Muscle of leg (tissue), 11 donors: Measurements from ENCODE around the gene SFTPA1. TPM values are rescaled to one million over a fixed set of nuclear protein-coding genes. Genes with fewer than 3 reads are reported as not detected.
"Not testable (repeated sequence)": the region's sequence is repeated elsewhere in the genome, so short reads cannot be mapped to it uniquely, and the experiment has no call there.

ENCODE experiments used
- DNase-seq: peaks from one replicate; pipeline ENCODE4 v3.0.0; 2013
- H3K27ac ChIP-seq: one replicate; pipeline ENCODE4 v1.5.1; 2013; ENCODE audit warnings: mild to moderate bottlenecking, low read length, control low read depth
- H3K27me3 ChIP-seq: one replicate; pipeline ENCODE4 v1.6.1; 2013; ENCODE audit warnings: low read length; ENCODE audit not compliant: control insufficient read depth, insufficient read depth
- H3K36me3 ChIP-seq: one replicate; pipeline ENCODE4 v1.6.1; 2013; ENCODE audit warnings: low read length; ENCODE audit not compliant: control insufficient read depth, insufficient read depth
- H3K4me1 ChIP-seq: one replicate; pipeline ENCODE4 v1.6.1; 2013; ENCODE audit warnings: low read length; ENCODE audit not compliant: control insufficient read depth, insufficient read depth
- H3K4me3 ChIP-seq: one replicate; pipeline ENCODE4 v1.5.1; 2013; ENCODE audit warnings: low read length, control low read depth
- H3K9me3 ChIP-seq: replicated peaks from 2 replicates; pipeline ENCODE4 v1.6.1; 2013; ENCODE audit warnings: low read depth, low read length; ENCODE audit not compliant: control insufficient read depth
- WGBS: methylation state at CpG from one replicate; pipeline ENCODE4 v1.1.5; 2013; ENCODE audit warnings: missing lambda C conversion rate; ENCODE audit not compliant: insufficient coverage; 5-methylcytosine and 5-hydroxymethylcytosine counted together
- polyA plus RNA-seq, 8 donors: library from polyadenylated mRNA; unstranded; fragments of 120-200 nt; gene quantifications; one replicate each; pipeline versions ENCODE4 v1.2.1 to v1.2.3, GENCODE V29; 2013; ENCODE audit warnings: inconsistent platforms in 1 of 8, low replicate concordance in 1 of 8; ENCODE audit not compliant: insufficient read length in 8 of 8, insufficient read depth in 1 of 8
- total RNA-seq: library from RNA; stranded (reverse); fragments of 120-200 nt; gene quantifications from one replicate; pipeline ENCODE4 v1.2.4, GENCODE V29; 2013

The SFTPA1 gene
- total and polyA plus RNA-seq, 9 donors = 3.1 TPM; not detected in 8

DNA sequence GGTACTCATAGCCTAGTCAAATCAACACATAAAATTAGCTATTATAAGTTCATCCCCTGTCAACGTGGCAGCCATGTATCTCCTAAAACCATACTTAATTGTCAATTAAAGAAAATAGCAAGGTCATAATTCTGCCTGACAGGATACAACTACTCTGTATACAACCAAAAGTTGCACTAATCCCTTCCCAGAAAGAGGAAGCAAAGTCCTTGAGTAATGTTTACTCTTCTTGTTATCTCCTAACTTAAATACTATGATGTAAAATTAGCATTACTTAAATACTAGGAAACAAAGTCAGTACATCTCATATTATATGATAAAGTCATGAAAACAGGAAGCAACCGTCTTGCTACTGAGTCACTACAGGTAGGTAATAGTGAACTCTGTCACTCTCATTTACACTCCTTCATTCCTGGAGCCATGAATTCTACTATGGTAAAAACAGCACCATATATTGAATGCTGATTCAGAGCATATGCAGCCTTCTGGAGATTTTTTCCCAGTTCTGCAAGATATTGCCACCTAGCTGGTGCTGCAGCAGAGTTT, 26.0 kb downstream of the SFTPA1 start:
- not testable (repeated sequence) for H3K36me3 ChIP-seq, H3K4me1 ChIP-seq, H3K9me3 ChIP-seq, DNase-seq, H3K27me3 ChIP-seq, H3K27ac ChIP-seq, H3K4me3 ChIP-seq
- 67% methylated on average over 1 of the region's 2 CpGs for WGBS

DNA sequence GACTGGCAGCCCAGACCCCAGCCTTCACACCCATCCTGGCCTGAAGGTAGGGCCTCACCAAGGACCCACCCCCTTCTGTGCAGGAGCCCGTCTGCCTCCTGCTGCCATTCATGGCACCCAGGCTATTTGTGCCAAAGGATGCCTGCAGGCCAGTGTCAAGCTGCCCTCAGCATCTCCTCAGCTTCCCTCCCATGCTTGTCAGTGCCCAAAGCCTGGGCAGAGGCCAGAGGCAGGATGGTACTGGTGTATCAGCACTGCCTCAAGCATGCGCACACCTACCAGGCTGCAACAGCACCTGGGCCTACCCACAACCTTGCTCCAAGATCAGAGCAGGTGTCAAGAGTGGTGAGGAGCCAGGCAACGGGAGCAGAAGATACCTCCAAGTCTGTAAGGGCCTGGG, 27.6 kb downstream of the SFTPA1 start:
- Histone ChIP-seq H3K27ac (no peak overlapping the region), H3K4me1 (no peaks in the 10 kb centered on the region), H3K36me3 (no peaks in the 10 kb centered on the region), H3K9me3 (no peaks in the 10 kb centered on the region), H3K4me3 (no peak overlapping the region), H3K27me3 (no peaks in the 10 kb centered on the region)
- 73% methylated on average over 2 of the region's 3 CpGs for WGBS
- no peak for DNase-seq

DNA sequence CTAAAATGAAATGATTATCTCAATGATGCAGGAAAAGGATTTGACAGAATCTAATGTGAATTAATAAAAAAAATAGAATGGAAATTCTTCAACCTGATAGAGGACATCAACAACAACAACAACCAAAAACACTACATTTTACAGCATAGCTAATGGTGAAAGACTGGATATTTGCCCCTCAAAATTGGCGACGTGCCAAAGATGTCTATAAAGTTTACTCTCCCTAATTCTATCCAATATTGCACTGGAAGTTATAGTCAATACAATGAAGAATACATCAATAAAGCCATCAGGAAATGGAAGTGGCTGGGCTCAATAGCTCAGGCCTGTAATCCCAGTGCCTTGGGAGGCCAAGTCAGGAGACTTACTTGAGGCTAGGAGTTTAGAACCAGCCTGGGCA, 42.0 kb downstream of the SFTPA1 start:
- WGBS = no CpG with 5 or more reads among the region's 2 CpGs
- not testable (repeated sequence) for H3K36me3 ChIP-seq, DNase-seq

DNA sequence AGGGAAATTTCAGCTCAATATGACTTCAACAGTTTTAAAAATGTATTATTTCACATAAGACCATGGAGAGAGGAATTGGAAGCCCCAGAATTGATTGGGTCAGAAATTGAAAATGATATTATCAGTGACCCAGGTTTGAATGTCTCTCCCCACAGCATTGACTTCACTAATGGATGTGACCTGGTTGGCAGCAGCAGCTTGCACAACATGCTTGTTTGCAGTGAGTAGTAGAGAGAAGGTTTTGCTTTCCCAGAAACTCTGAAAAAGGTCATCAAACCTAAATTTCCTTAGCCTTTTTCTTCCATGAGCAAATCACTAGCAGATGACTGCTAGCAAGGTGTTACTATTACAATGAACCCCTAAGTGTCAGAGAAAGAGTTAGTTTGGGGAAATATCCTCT, 52.5 kb downstream of the SFTPA1 start:
- not testable (repeated sequence) for DNase-seq, H3K9me3 ChIP-seq, H3K27ac ChIP-seq, H3K36me3 ChIP-seq, H3K4me1 ChIP-seq, H3K27me3 ChIP-seq, H3K4me3 ChIP-seq

More for the DNA sequence above, 42.0 kb downstream of the SFTPA1 start:
- H3K27ac ChIP-seq, H3K27me3 ChIP-seq, H3K4me1 ChIP-seq, H3K9me3 ChIP-seq, H3K4me3 ChIP-seq: not testable (repeated sequence)

DNA sequence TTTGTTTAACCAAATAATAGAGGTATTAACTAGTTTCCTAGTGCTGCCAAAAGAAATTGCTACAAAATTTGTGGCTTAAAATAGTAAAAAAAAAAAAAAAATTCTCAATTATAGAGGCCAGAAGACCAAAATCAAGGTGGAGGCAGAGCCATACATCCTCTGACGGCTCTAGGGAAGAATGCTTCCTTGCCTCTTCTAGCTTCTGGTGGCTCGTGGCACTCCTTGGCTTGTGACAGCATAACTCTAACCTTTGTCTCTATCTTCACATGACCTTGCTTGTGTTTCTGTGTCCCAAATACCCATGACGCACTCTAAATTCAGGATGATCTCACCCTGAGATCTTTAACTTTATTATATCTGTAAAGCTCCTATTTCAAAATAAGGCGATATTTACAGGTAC, 53.9 kb downstream of the SFTPA1 start:
- not testable (repeated sequence) for H3K4me3 ChIP-seq, H3K4me1 ChIP-seq, H3K27me3 ChIP-seq, H3K27ac ChIP-seq, H3K36me3 ChIP-seq, H3K9me3 ChIP-seq, DNase-seq
- WGBS = 84% methylated on average over 2 of the region's 4 CpGs

Other genes starting within 250 kb of the SFTPA1 start
- gene ZCCHC24, start 165.3 kb upstream of the SFTPA1 start, total RNA-seq = 25.0 TPM
- 10 to 100 TPM; 44.8 to 65.5 (median 56.3) TPM for gene ZCCHC24, start 165.3 kb upstream of the SFTPA1 start, polyA plus RNA-seq
- gene EIF5AL1, start 98.4 kb upstream of the SFTPA1 start, total RNA-seq = 0.13 TPM
- gene EIF5AL1, start 98.4 kb upstream of the SFTPA1 start, polyA plus RNA-seq = 1 to 10 TPM in 7 of 8 donors, under 1 TPM in 1; 0.45 to 4.3 (median 1.6) TPM
- gene SFTPA2, start 50.5 kb upstream of the SFTPA1 start, total RNA-seq = not detected
- gene SFTPA2, start 50.5 kb upstream of the SFTPA1 start, polyA plus RNA-seq = under 1 TPM in 3 of 8 donors, not detected in 5; 0.05 to 0.69 (median 0.06) TPM
- 0.75 TPM for gene NUTM2B, start 92.3 kb downstream of the SFTPA1 start, total RNA-seq
- gene NUTM2B, start 92.3 kb downstream of the SFTPA1 start, polyA plus RNA-seq = 1 to 10 TPM; 1.3 to 2.8 (median 2.0) TPM
- 0.35 TPM for gene NUTM2E, start 215.8 kb downstream of the SFTPA1 start, total RNA-seq
- gene NUTM2E, start 215.8 kb downstream of the SFTPA1 start, polyA plus RNA-seq = under 1 TPM in 3 of 8 donors, not detected in 5; 0.12 to 0.99 (median 0.15) TPM